ENCODE results near the gene OVOL2.

The OVOL2 gene

DNA sequence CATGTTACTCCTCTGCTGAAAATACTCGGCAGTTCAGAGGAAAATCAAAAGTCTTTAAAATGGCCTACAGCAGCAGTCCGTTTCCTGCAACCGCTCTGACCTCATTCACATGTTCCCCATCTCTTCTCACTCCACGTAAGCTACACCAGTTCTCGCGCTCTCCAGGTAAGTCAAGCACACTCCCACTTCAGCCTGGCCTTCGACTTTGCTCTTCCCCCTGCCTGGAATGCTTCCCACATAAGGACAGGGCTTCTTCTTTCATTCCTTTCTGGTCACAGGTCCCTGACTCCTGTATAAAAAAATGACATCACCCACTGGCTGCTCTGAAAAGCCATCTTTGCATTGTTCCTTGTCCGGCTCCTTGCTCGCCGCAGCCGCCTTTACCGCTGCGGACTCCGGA, 46.2 kb downstream of the OVOL2 start:
- DNase-seq, result no peak

DNA sequence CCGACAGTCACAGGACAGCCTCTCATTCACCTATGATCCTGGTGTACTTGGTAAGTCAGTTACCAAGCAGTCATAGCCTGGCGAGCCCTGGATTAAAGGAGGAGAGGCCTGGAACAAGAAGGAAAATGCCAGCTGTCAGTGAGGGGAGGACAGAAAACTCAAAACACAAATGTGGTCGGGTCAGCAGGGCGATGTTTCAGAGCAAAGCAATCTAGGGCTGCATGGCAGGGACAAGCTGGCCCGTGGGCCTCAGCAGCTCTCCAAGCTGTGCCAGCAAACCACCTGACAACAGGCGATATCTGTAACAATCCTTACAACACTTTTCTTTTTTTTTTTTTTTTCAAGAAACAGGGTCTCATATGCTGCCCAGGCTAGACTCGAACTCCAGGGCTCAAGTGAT, 48.6 kb downstream of the OVOL2 start:
- peak; percentile 44 for DNase-seq

DNA sequence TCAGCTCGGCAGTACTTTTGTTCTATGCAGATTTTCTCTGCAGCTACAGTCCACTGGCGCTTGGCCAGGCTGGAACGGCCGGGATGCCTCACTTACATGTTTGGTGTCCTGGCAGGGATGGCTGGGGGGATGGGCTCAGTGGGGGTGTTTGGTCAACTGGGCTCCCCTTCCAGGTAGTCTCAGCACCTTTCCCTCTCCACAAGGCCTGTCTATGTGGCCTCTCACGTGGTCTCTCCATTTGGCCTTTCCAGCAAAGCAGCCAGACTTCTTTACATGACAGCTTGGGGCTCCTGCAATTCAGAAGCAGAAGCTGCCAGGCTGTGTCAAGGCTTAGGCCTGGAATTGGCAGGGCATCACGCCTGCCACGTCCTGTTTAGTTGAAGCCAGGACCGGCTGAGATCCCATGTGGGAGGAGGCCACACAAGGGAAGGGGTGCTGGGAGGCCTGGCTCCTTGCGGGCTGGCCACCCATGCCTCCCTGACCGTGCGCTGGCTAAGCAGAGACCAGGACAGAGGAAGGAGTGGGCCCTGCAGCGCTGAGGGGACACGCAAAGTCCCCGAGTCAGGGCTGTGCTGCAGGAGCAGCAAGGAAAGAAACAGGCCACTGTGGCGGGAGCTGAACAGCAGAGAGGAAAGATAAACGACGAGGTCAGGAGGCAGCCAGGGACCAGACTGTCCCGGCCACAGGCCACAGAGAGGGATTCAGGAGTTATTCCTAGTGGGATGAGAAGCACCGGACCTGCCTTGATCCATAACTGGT, 50.0 kb downstream of the OVOL2 start:
- DNase-seq, result no peak

DNA sequence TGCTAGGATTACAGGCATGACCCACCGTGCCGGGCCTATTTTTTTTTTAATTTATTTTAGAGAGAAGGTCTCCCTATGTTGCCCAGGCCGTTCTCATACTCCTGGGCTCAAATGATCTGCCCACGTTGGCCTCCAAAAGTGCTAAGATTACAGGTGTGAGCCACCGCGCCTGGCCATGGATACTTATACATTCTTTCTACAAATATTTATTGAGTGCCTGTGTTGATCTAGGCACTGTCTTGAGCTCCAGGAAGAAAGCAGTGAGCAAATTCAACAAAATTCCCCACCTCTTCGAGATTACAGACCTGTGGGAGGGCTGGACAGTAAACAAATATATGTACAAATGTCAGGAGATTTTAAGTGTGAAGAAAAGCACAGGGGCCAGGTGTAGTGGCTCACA, 51.0 kb downstream of the OVOL2 start:
- DNase-seq, result no peak

DNA sequence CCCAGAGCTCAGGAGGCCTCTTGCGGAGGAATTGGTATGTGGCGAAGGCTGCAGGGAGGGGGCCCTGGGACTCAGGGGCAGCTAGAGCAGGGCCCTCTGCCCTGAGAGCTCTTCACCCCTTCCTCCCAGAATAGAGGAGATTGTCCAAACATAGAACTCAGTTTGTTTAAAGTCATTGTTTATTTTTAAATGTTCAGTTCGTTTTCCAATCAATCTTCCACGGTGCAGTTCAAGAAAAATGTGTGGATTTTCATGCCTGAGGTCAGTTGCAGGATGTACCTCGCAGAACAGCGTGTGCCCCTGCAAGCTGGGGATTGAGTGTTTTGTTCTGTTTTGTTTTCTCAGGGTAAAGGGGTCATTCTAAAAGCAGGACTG, 51.7 kb downstream of the OVOL2 start:
- DNase-seq, result no peak

DNA sequence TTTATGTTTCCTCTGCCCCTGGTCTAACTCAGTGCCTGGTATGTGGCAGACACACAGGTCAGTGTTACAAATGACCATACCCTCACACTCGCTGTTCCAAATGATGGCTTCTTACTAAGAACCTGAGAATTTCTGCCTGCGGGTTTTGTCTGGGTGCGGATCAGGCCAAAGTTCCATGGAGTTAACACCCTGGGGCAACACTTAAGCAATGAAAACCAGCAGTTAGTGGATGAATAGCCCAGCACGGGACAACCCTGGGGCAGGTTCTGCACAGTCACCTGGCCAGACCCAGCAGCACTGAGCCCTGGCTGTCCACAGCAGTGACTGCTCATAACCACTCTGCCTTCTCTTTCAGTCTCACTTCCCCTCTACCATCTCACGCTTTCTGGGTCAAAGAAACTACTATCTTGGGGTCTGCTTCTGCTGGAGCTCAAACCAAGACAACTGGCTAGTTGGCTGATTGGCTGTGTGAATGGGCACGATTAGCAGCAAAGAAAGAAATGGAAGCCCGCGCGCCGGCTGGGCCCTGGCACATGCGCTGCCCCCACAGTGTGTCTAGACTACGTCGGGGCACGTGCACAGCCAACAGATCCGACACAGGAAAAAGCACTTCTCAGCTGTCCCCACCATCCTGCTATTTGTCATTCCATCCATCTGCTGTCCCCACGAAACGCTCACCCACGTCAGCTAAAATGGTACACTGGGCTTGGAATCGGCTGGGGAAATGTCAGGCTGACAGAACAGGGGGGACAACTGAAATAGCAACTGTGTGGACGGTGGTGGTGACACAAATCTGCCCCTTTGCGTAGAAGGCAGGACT, 52.3 kb downstream of the OVOL2 start:
- DNase-seq, result no peak

DNA sequence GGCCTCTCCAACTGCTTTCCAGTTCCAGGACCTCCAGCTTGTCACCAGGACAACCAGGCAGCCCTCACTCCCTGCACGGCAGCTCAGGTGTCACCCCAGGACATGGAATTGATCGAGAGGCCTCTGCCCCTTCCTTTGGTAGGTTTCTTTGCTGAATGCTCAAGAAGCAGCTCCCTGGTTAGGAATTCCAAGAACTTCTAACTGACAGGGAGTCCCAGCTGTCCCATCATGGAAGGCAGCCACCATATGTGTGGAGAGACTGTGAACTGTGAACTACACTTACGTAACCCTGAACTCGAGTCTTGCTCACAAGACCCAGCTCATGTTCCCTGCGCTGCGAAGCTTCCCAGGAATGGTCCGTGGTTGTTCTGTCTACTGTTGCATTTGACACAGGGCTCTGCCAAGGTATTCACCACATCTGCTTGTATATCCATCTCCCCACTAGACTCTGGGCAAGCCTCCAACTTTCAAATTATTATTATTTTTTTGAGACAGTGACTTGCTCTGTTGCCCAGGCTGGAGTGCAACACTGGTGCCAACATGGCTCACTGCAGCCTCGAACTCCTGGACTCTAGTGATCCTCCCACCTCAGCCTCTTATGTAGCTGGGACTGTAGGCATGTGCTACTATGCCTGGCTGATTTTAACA, 53.2 kb downstream of the OVOL2 start:
- DNase-seq, result no peak

DNA sequence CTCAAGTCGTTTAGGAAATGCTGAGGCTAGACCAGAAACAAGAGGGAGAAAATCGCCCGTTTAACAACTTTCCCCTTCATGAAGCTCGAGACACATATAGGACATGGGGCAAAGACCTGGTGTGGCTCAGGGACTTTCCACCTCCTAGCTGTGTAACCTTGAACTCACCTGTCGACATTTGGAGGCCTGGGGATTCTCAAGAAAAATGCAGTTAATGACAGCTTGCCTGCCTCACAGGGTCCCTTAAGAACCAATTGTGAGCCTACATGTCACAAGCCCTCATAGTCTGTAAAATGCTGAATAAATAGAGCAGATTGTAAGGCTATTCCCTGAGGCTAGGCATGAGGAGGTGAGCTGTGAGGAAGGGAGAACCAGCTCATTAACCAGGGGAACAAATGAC, 53.8 kb downstream of the OVOL2 start:
- DNase-seq, result no peak

DNA sequence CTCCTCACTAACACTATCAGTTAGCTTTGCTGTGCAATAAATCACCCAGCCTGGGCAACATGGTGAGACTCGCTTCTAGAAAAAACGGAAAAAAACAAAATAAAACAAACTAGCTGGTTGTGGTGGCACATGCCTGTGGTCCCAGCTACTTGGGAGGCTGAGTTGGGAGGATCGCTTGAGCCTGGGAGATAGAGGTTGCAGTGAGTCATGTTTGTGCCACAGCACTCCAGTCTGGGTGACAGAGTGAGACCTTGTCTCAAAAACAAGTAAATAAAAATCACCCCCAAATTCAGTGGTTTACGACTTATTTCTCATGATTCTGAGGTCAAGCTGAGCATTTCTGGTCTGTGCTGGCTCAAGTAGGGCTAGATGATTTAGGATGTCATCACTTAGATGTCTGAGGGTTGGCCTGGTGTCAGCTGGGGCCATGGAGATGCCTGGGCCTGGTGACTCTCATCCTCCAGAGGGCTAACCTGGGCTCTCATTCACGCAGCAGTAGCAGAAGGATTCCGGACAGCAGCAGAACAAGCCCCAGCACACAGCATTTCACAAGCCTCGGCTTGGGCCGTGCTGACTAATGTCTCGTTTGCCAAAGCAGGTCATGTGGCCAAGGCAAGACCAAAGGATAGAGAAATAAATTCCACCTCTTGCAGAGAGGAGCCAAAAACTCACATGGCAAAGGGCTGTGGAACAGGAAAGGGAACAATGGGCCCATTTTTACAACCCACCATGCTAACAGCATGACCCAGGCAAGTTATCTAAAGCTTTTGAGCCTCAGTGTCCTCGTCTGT, 56.4 kb downstream of the OVOL2 start:
- DNase-seq, result no peak

DNA sequence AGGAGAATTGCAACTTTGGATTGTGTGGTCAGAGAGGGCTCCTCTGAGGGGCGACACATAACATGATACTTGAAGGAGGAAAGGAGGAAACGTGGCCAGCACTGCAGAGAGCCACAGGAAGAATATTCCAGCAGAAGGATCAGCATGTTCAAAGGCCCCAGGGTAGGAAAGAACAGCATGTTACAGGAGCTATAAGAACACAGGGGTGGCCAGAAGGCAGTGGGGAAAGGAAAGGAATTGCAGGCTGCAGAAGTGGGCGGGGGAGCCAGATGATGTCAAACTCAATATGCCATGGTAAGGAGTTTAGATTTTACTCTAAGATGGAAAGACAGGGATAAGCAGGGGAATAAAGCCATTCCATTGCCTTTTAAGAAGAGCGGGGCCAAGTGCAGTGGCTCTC, 58.1 kb downstream of the OVOL2 start:
- no peak for DNase-seq

DNA sequence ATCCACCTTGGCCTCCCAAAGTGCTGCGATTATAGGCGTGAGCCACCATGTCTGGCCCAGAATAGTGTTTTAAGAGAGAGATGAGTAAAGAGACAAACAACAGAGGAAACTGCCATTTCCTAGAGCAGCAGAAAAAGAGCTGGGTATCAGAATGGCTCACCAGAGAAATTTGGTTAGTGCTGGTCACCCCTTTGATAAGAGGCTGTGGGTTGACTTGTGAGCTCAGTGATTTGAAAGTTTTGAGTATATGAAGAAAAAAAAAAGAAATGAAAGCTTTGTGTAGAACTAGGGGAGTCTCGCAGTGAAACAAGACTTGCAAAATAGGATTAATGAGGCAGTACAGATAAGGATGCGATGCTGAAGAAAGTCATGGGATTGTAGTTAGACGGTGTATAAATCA, 59.3 kb downstream of the OVOL2 start:
- DNase-seq, result no peak

DNA sequence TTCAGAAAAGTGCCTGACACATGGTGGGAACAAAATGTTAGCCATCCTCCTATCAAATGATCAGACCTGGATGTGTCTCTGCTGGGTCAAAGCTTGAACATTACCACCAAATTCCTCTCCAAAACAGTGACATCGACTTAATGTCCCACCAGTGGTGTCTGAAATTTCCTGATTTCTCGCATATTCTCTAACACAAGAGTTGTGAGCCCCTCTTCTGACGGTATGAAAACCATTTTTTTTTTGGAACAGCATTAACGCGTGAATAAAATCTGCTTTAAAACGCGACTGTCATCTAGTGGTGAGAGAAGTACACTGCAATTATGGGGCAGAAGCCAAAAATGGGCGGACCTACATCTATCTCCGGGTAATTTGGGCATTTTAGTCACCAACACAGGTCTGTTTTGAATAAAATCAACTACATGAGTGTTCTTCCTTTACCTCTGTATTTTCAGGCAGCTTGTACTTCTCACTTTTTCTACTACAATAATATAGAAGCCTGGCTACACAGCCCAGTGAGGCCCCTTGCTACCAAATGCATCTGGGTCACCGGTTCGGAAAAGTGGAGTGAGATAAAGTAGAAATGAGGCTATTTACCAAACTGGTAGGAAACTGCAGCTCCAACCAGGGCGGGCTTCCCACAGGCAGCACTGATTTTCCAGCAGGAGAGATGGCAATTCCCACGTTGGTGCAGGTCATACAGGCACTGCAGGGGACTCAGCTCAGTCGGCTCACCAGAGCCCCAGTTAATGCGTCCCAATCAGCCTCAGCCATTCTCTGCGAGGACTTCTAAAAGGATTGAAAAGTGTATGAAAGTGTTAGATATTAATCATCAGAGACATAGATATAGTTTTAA, 61.5 kb downstream of the OVOL2 start:
- DNase-seq, result peak; percentile 80

DNA sequence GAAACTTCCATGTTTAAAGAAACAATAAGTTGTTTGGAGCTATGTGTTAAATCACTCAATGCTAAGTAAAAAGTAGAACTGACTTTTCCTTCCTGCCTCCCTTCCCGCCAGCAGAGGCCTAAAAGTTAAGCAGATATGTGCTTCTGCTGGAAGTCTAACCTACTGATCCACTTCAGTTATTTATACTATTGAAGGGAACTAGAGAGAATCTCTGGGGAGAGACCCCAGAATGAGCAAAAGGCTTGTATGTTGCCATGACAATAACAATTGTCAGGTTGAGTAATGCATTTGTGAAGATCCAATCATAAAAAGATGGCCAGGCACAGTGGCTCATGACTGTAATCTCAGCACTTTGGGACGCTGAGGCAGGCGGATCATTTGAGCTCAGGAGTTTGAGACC, 64.2 kb downstream of the OVOL2 start:
- DNase-seq, result no peak

DNA sequence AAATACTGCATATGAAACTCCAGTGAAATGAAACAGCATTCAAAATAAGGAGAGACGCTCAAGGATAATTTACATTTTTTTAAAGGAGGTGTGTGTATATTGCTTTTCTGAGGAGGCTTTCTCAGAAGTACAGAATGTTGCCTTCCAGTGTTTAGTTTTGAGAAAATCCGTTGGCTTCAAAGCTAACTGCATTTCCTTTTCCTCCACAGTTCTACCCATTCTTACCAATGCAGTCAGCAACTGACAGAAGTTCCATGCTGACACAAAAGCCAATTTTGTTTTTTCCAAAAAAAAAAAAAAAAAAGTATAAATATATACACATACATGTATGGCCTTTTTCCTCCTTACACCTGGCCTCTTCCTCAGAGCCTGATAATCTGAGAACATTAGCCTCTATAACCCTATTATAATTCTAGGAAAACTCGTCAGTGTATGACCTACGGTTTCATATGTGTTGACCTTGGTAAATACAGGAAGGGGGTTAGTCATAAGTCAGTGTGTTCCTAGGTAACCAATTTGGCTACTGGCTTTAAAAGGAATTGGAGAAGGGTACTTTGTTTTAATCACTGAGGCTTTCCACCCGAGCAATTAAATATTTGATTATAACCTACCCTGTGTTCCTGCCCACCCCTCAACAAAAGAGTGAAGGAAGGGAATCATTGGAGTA, 64.7 kb downstream of the OVOL2 start:
- DNase-seq, result peak; percentile 58

DNA sequence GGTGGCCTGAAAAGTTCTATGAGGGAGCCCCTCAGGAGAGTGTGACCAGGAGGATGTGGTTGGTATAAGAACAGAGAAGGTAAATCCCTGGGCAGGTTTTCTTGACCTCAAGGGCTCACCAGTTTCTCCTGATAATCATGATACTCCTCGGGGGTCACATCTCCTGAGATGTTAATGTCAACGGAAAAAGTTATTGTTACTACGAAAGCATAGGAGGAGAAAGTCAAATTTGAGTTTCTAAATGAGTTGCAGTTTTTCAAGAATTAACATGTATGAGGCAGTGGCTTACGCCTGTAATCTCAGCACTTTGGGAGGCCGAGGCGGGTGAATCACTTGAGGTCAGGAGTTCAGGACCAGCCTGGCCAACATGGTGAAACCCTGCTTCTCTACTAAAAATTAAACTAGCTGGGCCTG, 65.5 kb downstream of the OVOL2 start:
- no peak for DNase-seq

DNA sequence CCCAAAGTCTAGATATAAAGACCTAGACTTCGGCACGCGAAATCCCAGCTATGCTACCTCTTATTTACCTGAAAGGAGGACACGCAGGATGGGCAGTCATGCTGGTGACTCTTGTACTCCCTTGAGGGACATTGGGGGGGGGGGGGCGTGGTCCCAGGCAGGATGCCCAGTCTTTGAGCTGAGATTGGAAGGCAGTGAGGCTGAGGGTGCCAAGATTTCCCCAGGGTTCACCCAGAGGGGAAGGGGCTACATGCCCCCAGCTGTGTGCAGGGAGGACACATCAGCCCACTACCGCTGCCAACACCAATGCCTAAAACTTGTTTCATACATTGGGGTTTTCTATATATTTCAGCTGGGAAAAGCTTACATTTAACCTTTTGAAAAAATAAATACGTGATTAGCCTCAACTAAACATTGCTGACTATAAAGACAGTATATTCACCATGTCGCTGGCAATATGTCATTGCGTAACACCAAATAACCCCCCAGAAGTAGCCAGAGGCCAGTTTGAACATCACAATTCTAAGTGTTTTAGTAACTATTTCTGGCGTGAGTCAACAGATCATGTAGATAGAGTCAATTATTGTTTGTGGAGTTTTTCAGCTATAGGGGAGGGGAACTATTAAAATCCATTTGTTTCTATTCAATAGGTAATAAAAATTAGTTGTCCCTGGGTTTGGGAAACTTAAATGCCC, 67.3 kb downstream of the OVOL2 start:
- no peak for DNase-seq

DNA sequence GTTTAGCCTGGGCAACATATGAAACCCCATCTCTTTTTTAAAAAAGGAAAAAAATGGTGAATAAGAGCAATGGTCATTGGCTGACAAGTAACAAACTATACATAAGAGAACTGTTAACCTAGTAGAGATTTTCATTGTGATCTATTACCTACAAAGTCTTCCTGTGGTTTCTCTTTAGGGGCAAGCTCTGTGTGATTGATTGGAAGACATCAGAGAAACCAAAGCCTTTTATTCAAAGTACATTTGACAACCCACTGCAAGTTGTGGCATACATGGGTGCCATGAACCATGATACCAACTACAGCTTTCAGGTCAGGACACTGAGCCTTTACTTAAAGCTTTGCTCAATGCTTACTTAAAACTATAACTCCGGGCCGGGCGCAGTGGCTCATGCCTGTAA, 69.7 kb downstream of the OVOL2 start:
- no peak for DNase-seq

DNA sequence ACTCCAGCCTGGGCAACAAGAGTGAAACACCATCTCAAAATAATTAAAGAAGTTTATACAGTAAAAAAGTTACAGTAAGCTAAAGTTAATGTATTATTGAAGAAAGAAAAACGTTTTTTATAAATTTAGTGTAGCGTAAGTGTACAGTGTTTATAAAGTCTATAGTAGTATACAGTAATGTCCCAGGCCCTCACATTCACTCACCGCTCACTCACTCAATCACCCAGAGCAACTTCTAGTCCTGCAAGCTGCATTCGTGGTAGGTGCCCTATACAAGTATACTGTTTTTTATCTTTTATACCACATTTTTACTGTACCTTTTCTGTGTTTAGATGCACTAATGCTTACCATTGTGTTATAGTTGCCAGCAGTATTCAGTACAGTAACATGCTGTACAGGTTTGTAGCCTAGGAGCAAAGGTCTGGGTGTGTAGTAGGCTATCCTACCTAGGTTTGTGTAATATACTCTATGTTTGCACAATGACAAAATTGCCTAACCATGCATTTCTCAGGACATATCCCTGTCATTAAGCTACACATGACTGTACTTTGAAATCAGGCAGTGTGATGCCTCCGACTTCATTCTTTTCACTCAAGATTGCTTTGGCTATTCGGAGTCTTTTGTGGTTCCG, 72.2 kb downstream of the OVOL2 start:
- no peak for DNase-seq

DNA sequence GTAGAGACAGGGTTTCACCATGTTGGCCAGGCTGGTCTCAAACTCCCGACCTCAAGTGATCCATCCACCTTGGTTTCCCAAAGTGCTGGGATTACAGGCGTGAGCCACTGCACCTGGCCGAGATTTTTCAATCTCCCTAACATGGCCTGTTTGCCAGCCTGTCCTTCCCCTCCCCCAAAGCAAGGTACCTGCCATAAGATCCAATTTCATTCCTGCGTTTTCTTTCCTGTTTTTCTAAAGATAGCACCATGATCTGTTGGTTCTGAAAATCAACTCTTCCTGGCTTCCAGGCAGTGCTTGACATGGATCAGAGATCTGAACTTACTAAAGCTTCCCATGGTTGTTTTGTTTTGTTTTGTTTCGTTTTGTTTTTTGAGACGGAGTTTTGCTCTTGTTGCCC, 81.4 kb downstream of the OVOL2 start:
- DNase-seq, result no peak

All from NCI-H82 (cell line).